ENCODE results near the gene ARMC9.

GRCh38 chr2:231348704-231349373, 150.4 kb downstream of the ARMC9 start:
- TF ChIP-seq CTCF (IDR thresholded peaks at IDR 0.05) (no peak), POLR2A (IDR thresholded peaks at IDR 0.05) (peak in 2 of 3 donors; percentile 5 to 49)

All from body of pancreas (tissue), 4 donors.